GM18499 (cell line): ENCODE data around the gene PCLAF.
"Not testable (repeated sequence)": the region's sequence is repeated elsewhere in the genome, so short reads cannot be mapped to it uniquely, and the experiment has no call there.

Source experiments
- ATAC-seq: cut with Tn5 transposase; IDR thresholded peaks from one replicate; pipeline ENCODE4 v1.9.1; 2021; ENCODE audit warnings: moderate number of reproducible peaks; ENCODE audit not compliant: insufficient read depth, unreplicated experiment

Gene PCLAF

DNA sequence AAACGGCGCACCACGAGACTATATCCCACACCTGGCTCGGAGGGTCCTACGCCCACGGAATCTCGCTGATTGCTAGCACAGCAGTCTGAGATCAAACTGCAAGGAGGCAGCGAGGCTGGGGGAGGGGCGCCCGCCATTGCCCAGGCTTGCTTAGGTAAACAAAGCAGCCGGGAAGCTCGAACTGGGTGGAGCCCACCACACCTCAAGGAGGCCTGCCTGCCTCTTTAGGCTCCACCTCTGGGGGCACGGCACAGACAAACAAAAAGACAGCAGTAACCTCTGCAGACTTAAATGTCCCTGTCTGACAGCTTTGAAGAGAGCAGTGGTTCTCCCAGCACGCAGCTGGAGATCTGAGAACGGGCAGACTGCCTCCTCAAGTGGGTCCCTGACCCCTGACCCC, 54.3 kb downstream of the PCLAF start:
- not testable (repeated sequence) for ATAC-seq

- not testable (repeated sequence) for ATAC-seq
These were observed 54.8 kb downstream of the PCLAF start for GRCh38 chr15:64326458-64326857.

DNA sequence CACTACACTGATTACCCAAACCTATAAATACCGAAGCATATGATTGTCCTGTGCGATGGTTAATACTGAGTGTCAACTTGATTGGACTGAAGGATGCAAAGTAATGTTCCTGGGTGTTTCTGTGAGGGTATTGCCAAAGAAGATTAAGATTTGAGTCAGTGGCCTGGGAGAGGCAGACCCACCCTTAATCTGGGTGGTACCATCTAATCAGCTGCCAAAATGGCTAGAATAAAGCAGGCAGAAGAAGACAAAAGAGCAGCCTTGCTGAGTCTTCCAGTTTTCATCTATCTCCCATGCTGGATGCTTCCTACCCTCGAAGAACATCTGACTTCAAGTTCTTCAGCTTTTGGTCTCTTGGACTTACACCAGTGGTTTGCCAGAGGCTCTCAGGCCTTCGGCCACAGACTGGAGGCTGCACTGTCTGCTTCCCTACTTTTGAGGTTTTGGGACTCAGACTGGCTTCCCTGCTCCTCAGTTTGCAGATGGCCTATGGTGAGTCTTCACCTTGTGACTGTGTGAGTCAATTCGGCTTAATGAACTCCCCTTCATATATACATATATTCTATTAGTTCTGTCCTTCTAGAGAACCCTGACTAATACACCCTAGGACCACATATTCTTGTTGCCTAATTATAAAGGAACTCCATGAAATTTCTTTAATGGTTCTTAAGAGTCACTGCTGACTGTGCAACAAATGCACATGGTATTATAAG, 56.9 kb downstream of the PCLAF start:
- no peak for ATAC-seq

DNA sequence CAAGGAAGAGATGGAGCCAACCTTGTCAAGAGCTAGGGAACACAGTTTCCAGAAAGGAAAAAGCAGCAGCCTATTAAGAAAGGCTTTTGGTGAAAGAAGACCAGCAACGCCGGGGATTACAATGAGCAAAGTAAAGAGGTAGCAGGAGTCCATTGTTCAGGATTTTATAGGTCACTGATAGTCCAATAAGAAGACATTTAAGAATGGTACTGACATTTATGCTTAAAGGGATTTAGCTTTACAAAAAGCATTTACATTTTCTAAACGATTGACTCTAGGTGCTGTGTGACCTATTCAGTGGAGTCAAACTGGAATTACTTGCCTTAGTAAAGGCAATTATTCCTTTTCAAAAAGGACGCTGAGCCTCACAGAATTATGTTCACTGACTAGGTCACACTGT, 66.0 kb downstream of the PCLAF start:
- no peak for ATAC-seq

GRCh38 chr15:64314456-64314855, 66.8 kb downstream of the PCLAF start:
- no peak for ATAC-seq
